ENCODE results near the gene ADAP1.

GRCh38 chr7:895451-896052 is 58.9 kb downstream of the ADAP1 start:
- TF ChIP-seq CTCF (IDR thresholded peaks at IDR 0.05) (no peak), POLR2A (IDR thresholded peaks at IDR 0.05) (no peak)

Measured in heart left ventricle (tissue), 13 donors.